Common myeloid progenitor, CD34-positive (primary cell): Measurements from ENCODE around the gene TEF.

Experiments
- CTCF ChIA-PET: fragments of 350-600 bp; sonication (Branson Sonifier 250); formaldehyde crosslinking; loops from one replicate; lab custom pipeline; 2021; ENCODE audit warnings: antibody characterized with exemption; lab: Charles Lee
- POLR2A ChIA-PET: fragments of 350-600 bp; sonication (Branson Sonifier 250); formaldehyde crosslinking; loops from one replicate; lab custom pipeline; 2021; ENCODE audit warnings: antibody characterized with exemption; lab: Charles Lee
- DNase-seq, 3 donors: peaks; one replicate each; pipeline versions ENCODE4 v3.0.0 to v3.0.0-alpha.2; 2013
- H3K27ac ChIP-seq, 2 experiments: 1 replicate in 1 of 2; 2 replicates in 1 of 2; pipeline ENCODE4 v1.7.0; 2013; ENCODE audit warnings: inconsistent platforms in 2 of 2, low read length in 2 of 2, mild to moderate bottlenecking in 2 of 2, low read depth in 1 of 2, moderate library complexity in 1 of 2; ENCODE audit not compliant: severe bottlenecking in 2 of 2, insufficient read depth in 1 of 2, poor library complexity in 1 of 2
- H3K27me3 ChIP-seq, 5 experiments: replicated peaks in 2 of 5; 1 replicate in 3 of 5; 2 replicates in 2 of 5; pipeline versions ENCODE4 v1.6.1 to v1.7.0; 2013; ENCODE audit warnings: low read length in 4 of 5, mild to moderate bottlenecking in 2 of 5, moderate library complexity in 2 of 5, inconsistent platforms in 1 of 5; ENCODE audit not compliant: insufficient read depth in 5 of 5, control insufficient read depth in 4 of 5
- H3K36me3 ChIP-seq, 4 experiments: 1 replicate in 2 of 4; 2 replicates in 2 of 4; pipeline versions ENCODE4 v1.6.1 to v1.7.0; 2013; ENCODE audit warnings: low read length in 3 of 4, control low read depth in 1 of 4, mild to moderate bottlenecking in 1 of 4; ENCODE audit not compliant: control insufficient read depth in 4 of 4, insufficient read depth in 4 of 4
- H3K4me1 ChIP-seq, 4 experiments: 1 replicate in 3 of 4; 2 replicates in 1 of 4; pipeline versions ENCODE4 v1.6.1 to v1.7.1; 2013; ENCODE audit warnings: low read length in 3 of 4, mild to moderate bottlenecking in 3 of 4, control low read depth in 1 of 4, inconsistent platforms in 1 of 4, moderate library complexity in 1 of 4; ENCODE audit not compliant: control insufficient read depth in 4 of 4, insufficient read depth in 4 of 4; ENCODE audit errors: control extremely low read depth in 1 of 4
- H3K4me3 ChIP-seq, 7 experiments: 1 replicate in 4 of 7; 2 replicates in 3 of 7; pipeline versions ENCODE4 v1.5.1 to v1.7.0; 2013; ENCODE audit warnings: mild to moderate bottlenecking in 7 of 7, low read length in 6 of 7, moderate library complexity in 6 of 7, inconsistent platforms in 2 of 7, low read depth in 2 of 7, control low read depth in 1 of 7; ENCODE audit not compliant: insufficient read depth in 4 of 7, control insufficient read depth in 1 of 7; ENCODE audit errors: extremely low read depth in 1 of 7
- H3K9me3 ChIP-seq, 5 experiments: 1 replicate in 4 of 5; 2 replicates in 1 of 5; pipeline versions ENCODE4 v1.6.1 to v1.7.1; 2013; ENCODE audit warnings: low read length in 4 of 5, mild to moderate bottlenecking in 2 of 5, inconsistent platforms in 1 of 5, low read depth in 1 of 5, moderate library complexity in 1 of 5; ENCODE audit not compliant: control insufficient read depth in 4 of 5, insufficient read depth in 2 of 5; ENCODE audit errors: control extremely low read depth in 1 of 5
- WGBS: methylation state at CpG from one replicate; pipeline ENCODE4 v1.1.5; 2013; ENCODE audit not compliant: insufficient coverage; 5-methylcytosine and 5-hydroxymethylcytosine counted together

The TEF gene

DNA sequence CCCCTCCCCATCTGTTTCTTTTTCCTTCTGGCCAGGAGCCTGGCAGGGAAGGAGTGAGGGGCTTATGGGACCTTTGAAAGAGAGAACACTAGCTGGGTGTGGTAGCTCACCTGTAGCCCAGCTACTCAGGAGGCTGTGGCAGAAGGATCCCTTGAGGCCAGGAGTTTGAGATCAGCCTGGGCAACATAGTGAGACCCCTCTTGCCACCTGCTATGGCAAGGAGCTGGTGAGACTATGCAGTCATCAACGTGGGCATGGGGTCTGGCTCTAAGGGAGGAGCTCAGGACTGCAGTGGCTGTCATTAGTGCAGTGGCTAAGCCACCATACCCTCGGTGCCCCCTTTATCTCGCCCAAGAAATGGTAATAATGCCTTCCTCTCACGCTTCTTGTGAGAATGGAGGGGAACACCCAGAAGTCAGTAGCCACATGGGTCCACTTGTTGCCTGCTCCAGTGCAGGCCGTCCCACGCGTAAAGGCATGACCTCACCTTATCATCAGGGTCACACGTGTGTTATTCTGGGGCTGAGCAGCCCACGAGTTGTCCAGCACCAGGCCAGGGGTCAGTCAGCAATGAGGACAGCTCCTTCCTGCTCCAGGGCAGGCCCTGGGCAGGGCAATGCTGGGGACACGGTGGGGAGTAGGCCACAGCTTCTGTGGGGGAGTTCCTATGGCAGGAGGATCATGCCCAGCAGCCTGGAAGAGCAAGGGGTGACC lies 27.7 kb upstream of the TEF start:
- ChIA-PET CTCF (interaction anchor here (0.9 to 1.4 kb wide), 3 partner anchors 9 to 49 kb away, joined by 3 to 4 read pairs (median 3); no protein-coding TSS in a partner anchor), POLR2A (no interaction called here)

DNA sequence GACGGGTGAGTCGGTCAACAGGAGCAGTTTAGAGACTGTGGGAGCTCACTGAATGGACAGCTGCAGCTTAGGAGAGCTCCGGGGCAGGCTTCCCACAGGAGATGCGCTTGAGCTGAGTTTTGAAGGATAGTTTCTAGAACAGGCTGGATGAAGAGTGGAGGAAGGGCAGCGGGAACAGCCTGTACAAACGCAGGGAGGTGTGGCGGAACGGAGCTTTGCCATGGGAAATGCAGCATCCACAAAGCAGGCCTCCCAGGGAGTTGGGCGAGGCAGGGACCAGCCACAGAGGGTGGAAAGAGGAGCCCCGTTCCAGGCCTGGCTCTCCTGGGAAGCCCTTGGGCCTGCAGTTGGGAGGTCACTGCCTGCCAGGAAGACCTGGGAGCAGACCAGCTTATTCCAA lies 26.8 kb upstream of the TEF start:
- Histone ChIP-seq H3K4me3 (no peak overlapping the region), H3K27ac (no peak overlapping the region), H3K27me3 (no peaks in the 10 kb centered on the region), H3K36me3 (peaks cover 26 to 87% (median 65%) of the 10 kb centered on the region in 4 experiments), H3K4me1 (no peaks in the 10 kb centered on the region), H3K9me3 (no peaks in the 10 kb centered on the region)
- POLR2A ChIA-PET: interaction anchor here (0.6 kb wide), 1 partner anchor 182 kb away, joined by 6 read pairs; no protein-coding TSS in a partner anchor
- CTCF ChIA-PET: no interaction called here
- 96% methylated on average over 9 of the region's 10 CpGs for WGBS
- no peak for DNase-seq

More for the DNA sequence above, 27.7 kb upstream of the TEF start:
- H3K4me3 ChIP-seq: no peak overlapping the region
- H3K27me3 ChIP-seq: no peaks in the 10 kb centered on the region
- WGBS: 97% methylated on average over 8 of the region's 10 CpGs
- H3K27ac ChIP-seq: no peak overlapping the region
- no peaks in the 10 kb centered on the region for H3K4me1 ChIP-seq
- peaks cover 28 to 94% (median 71%) of the 10 kb centered on the region in 4 experiments for H3K36me3 ChIP-seq
- DNase-seq: no peak
- no peaks in the 10 kb centered on the region for H3K9me3 ChIP-seq

- CTCF ChIA-PET: no interaction called here
- H3K4me3 ChIP-seq: no peak overlapping the region
- H3K36me3 ChIP-seq: peaks cover 20 to 78% (median 58%) of the 10 kb centered on the region in 4 experiments
- DNase-seq: no peak
- POLR2A ChIA-PET: no interaction called here
- no peaks in the 10 kb centered on the region for H3K9me3 ChIP-seq
- no peaks in the 10 kb centered on the region for H3K4me1 ChIP-seq
- H3K27me3 ChIP-seq: no peaks in the 10 kb centered on the region
- 97% methylated on average over 16 of the region's 17 CpGs for WGBS
- no peak overlapping the region for H3K27ac ChIP-seq
These were observed 25.8 kb upstream of the TEF start for GRCh38 chr22:41355895-41356294.

- Histone ChIP-seq H3K9me3 (no peaks in the 10 kb centered on the region), H3K27me3 (no peaks in the 10 kb centered on the region), H3K27ac (no peak overlapping the region), H3K36me3 (peaks cover 20 to 74% (median 54%) of the 10 kb centered on the region in 4 experiments), H3K4me3 (no peak overlapping the region), H3K4me1 (no peaks in the 10 kb centered on the region)
- ChIA-PET CTCF (no interaction called here), POLR2A (no interaction called here)
- DNase-seq: no peak
- 98% methylated on average over 24 of the region's 25 CpGs for WGBS
These were observed 25.2 kb upstream of the TEF start for GRCh38 chr22:41356430-41357028.

- POLR2A ChIA-PET: no interaction called here
These were observed 24.6 kb upstream of the TEF start for GRCh38 chr22:41357191-41357590.

DNA sequence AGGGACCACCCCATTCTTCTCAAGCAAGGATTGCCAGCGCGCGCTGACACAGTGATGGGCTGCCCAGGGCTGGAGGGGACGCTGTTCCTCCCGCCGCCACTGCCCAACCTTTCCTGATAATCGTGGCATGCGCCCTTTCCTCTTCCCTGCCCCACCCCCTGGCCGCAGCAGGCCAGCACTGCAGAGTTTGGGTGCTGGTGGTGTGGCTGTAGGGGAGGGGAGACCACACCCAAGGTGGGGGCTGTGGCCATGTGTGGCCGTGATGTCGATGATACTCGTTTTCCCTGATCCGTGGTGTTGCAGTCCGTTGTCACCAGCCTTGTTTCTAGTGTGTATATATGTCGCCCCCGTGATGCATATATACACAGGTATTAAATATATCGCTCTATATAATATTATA lies 22.8 kb upstream of the TEF start:
- ChIA-PET POLR2A (no interaction called here), CTCF (interaction anchor here (2.0 kb wide), 1 partner anchor 22 kb away, joined by 6 read pairs; the partner anchor contains the start of gene TEF)
- Histone ChIP-seq H3K36me3 (peaks cover 11 to 58% (median 38%) of the 10 kb centered on the region in 4 experiments), H3K4me1 (no peaks in the 10 kb centered on the region), H3K27ac (no peak overlapping the region), H3K27me3 (no peaks in the 10 kb centered on the region), H3K4me3 (no peak overlapping the region), H3K9me3 (no peaks in the 10 kb centered on the region)
- no peak for DNase-seq
- 97% methylated on average over 6 of the region's 17 CpGs for WGBS

More at GRCh38 chr22:41357191-41357590, 24.6 kb upstream of the TEF start:
- H3K36me3 ChIP-seq: peaks cover 15 to 71% (median 48%) of the 10 kb centered on the region in 4 experiments
- 97% methylated on average over 15 of the region's 16 CpGs for WGBS
- no peak overlapping the region for H3K4me3 ChIP-seq
- H3K9me3 ChIP-seq: no peaks in the 10 kb centered on the region
- DNase-seq: no peak
- no peaks in the 10 kb centered on the region for H3K4me1 ChIP-seq
- CTCF ChIA-PET: interaction anchor here (2.0 kb wide), 1 partner anchor 24 kb away, joined by 6 read pairs; the partner anchor contains the start of gene TEF
- no peak overlapping the region for H3K27ac ChIP-seq
- H3K27me3 ChIP-seq: no peaks in the 10 kb centered on the region

DNA sequence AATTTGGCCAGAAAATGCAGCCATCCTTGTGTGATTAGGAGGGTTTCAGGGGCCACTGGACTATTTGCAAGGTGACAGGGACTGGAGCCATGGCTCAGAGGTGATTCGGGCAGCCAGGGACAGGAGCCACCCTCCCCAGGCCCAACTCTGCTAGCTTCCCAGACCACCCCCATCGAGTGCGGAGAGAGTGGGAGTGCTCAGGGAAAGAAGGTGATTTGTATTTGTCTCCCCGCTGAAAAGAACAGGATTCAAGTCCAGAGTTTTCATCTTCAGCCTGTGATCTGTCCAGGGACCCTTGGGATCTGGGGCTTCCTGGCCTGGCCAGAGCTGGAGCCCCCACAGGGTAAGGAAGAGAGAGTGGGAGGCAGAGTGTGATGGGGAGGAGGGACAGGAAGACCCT lies 22.4 kb upstream of the TEF start:
- WGBS: no CpG with 5 or more reads among the region's 4 CpGs
- peaks cover 7 to 54% (median 34%) of the 10 kb centered on the region in 4 experiments for H3K36me3 ChIP-seq
- ChIA-PET CTCF (interaction anchor here (1.3 kb wide), 1 partner anchor 13 kb away, joined by 3 read pairs; no protein-coding TSS in a partner anchor), POLR2A (no interaction called here)
- DNase-seq: no peak
- H3K4me1 ChIP-seq: no peaks in the 10 kb centered on the region
- no peaks in the 10 kb centered on the region for H3K27me3 ChIP-seq
- no peaks in the 10 kb centered on the region for H3K9me3 ChIP-seq
- H3K4me3 ChIP-seq: no peak overlapping the region
- no peak overlapping the region for H3K27ac ChIP-seq
